HEK293 (cell line): ENCODE results near the gene PMS1.

Source experiments
- CTCF ChIP-seq: fragments of 450-650 bp; formaldehyde crosslinking; IDR thresholded peaks from 2 replicates; pipeline ENCODE4 v1.5.1; 2016; ENCODE audit warnings: missing biosample characterization, missing genetic modification characterization
- OSR2 ChIP-seq: fragments of 450-650 bp; formaldehyde crosslinking; IDR thresholded peaks from 2 replicates; pipeline ENCODE4 v1.5.1; 2016; ENCODE audit warnings: missing biosample characterization, missing genetic modification characterization
- PATZ1 ChIP-seq: fragments of 450-650 bp; formaldehyde crosslinking; IDR thresholded peaks from 2 replicates; pipeline ENCODE4 v1.5.1; 2016; ENCODE audit warnings: missing biosample characterization, missing genetic modification characterization
- ZNF112 ChIP-seq: fragments of 450-650 bp; formaldehyde crosslinking; IDR thresholded peaks from 2 replicates; pipeline ENCODE4 v1.5.0; 2017; ENCODE audit warnings: missing biosample characterization, missing genetic modification characterization
- ZNF423 ChIP-seq: fragments of 450-650 bp; formaldehyde crosslinking; IDR thresholded peaks from 2 replicates; pipeline ENCODE4 v1.5.1; 2016; ENCODE audit warnings: missing biosample characterization, missing genetic modification characterization

GRCh38 chr2:189762229-189762550 lies 22.1 kb upstream of the PMS1 start:
- TF ChIP-seq OSR2 (tag by site-specific recombination) = no peak
- no peak for TF ChIP-seq CTCF (tag by site-specific recombination)
- TF ChIP-seq PATZ1 (tag by site-specific recombination) = no peak
- no peak for TF ChIP-seq ZNF112
- no peak for TF ChIP-seq ZNF423 (tag by site-specific recombination)
